Measurements from ENCODE around the gene FUT4. TPM values are rescaled to one million over a fixed set of nuclear protein-coding genes. Genes with fewer than 3 reads are reported as not detected.

Gene FUT4, protein sequence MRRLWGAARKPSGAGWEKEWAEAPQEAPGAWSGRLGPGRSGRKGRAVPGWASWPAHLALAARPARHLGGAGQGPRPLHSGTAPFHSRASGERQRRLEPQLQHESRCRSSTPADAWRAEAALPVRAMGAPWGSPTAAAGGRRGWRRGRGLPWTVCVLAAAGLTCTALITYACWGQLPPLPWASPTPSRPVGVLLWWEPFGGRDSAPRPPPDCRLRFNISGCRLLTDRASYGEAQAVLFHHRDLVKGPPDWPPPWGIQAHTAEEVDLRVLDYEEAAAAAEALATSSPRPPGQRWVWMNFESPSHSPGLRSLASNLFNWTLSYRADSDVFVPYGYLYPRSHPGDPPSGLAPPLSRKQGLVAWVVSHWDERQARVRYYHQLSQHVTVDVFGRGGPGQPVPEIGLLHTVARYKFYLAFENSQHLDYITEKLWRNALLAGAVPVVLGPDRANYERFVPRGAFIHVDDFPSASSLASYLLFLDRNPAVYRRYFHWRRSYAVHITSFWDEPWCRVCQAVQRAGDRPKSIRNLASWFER
- total RNA-seq = 4.8 and 6.6 TPM in 2 replicates

DNA sequence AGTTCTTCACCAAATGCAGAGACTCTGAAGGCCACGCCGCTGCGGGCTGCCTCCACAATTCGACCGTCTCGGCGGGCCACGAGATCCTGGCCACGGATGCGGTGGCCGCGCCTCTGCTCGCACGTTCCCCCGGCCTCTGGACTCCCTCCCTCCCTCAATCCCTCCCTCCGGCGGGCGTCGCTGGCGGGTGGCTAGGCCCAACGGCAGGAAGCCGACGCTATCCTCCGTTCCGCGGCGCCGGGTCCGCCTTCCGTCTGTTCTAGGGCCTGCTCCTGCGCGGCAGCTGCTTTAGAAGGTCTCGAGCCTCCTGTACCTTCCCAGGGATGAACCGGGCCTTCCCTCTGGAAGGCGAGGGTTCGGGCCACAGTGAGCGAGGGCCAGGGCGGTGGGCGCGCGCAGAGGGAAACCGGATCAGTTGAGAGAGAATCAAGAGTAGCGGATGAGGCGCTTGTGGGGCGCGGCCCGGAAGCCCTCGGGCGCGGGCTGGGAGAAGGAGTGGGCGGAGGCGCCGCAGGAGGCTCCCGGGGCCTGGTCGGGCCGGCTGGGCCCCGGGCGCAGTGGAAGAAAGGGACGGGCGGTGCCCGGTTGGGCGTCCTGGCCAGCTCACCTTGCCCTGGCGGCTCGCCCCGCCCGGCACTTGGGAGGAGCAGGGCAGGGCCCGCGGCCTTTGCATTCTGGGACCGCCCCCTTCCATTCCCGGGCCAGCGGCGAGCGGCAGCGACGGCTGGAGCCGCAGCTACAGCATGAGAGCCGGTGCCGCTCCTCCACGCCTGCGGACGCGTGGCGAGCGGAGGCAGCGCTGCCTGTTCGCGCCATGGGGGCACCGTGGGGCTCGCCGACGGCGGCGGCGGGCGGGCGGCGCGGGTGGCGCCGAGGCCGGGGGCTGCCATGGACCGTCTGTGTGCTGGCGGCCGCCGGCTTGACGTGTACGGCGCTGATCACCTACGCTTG lies at the start of gene FUT4:
TSS of gene FUT4 (plus strand) at position 227 of the 951 bp plus-strand sequence. CDS start at position 440, 213 bp downstream.

DNA sequence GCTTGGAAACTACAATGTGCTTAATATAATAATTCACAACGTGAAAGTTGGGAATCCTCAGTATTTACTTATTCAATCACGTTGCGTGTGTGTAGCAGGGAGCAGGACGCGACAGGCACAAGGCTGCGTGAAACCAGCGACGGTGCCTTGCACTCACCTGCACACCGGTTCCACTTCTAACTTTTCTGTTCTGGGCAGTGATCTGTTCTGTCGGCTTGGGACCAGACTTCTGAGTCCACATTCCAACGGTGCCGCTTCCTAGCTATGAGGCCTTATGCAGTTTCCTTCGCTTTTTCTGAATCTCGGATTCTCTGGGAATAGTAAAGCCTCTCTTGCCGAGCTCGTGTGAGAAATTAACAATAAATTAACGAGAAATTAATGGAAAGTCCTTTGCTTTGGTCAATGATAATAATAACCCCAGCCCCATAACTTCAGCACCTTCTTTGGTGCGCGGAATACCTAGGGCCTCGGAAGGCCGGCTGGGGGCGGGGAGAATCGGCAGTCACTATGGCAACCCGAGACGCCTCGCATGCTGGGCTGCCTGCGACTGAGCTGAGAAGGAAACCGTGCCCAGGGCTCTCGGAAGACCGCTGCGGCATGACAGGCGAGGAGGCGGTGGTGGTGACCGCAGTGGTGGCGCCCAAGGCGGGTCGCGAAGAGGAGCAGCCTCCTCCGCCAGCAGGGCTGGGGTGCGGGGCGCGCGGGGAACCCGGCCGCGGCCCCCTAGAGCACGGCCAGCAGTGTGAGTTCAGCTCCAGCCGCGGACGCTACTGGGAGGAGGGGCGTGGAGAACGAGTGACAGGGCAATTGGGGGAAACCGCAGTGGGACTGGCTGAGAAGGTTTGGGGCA lies 31.6 kb upstream of the FUT4 start, which contains the start of gene C11orf97:
TSS of gene C11orf97 (plus strand) at position 530 of the 850 bp plus-strand sequence. CDS start at position 598, 68 bp downstream.

DNA sequence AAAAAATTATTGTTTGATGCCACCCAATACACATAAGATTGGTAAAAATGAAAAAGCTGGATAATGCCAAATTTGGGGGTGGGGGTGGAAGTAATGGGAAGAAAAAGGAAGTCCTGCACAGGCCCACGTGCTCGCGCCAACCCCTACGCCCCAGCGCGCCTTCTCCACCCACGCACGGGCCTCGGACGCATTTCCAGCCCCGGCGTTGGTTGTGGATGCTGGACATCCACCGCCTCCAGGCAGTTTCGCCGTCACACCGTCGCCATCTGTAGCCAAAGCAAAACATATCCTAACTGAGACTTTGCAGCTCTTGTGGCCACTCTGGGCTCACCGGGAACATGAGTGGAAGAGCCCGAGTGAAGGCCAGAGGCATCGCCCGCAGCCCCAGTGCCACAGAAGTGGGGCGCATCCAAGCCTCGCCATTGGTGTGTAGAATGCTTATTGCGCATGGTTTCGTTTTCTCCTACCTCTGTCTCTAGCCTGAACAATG lies 23.5 kb downstream of the FUT4 start, which contains the start of gene PIWIL4:
TSS of gene PIWIL4 (plus strand) at position 188 of the 490 bp plus-strand sequence. CDS start at position 339, 151 bp downstream.

Other genes with a start within 250 kb of the FUT4 start
- gene IZUMO1R, start 239.3 kb upstream of the FUT4 start, total RNA-seq = not detected in 2 replicates
- gene GPR83, start 142.5 kb upstream of the FUT4 start, total RNA-seq = not detected in 2 replicates
- gene MRE11, start 50.1 kb upstream of the FUT4 start, total RNA-seq = 2.2 and 18.3 TPM in 2 replicates
- gene ANKRD49, start 49.9 kb upstream of the FUT4 start, total RNA-seq = 8.8 and 12.2 TPM in 2 replicates
- gene C11orf97, start 31.5 kb upstream of the FUT4 start, total RNA-seq = not detected in 2 replicates
- 1.3 and 6.0 TPM in 2 replicates for gene PIWIL4, start 23.4 kb downstream of the FUT4 start, total RNA-seq
- 41.8 and 71.9 TPM in 2 replicates for gene AMOTL1, start 224.4 kb downstream of the FUT4 start, total RNA-seq

Data from placental pericyte (primary cell).